ENCODE measurements around the gene CCL19. TPM values are rescaled to one million over a fixed set of nuclear protein-coding genes. Genes with fewer than 3 reads are reported as not detected.

Gene CCL19
- total and polyA plus RNA-seq, 2 of the 8 experiments (the other 6 are each of a cell fraction or from before 2014, with no cell fraction given) = not detected

DNA sequence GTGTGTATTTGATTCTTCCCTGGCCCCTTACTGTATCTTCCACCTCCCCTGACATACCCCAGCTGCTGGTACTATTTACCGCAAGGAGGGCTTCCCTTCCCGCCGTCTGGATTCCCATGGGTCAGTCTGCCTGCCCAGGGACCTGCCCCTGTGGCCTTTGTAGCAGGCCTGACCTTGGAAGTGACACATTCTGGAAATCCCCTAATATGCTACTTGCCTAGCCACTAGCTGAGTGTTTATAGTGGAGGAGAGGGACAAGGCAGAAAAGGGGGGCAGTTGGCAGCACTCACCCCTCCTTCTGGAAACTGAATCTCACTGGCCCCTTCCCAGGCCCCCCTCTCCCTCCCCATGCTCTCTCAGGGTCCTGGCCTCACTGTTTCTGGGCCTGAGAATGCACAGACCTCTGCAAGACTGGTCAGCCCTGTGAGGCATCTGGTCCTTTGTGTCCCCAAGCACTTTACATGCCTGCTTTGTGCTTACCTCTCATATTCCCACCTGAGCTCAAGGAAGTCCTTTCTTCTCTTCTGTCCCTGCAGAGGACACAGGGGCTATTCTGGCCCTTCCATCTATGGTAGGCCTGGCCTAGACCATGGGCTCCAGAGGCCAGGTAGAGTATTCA lies 27.0 kb upstream of the CCL19 start:
- H3K27me3 ChIP-seq (replicated peaks in 1 of 4; ENCODE audit: control insufficient read depth in 3 of 4, extremely low read depth in 1 of 4, insufficient read depth in 3 of 4, low read length in 3 of 4) = peaks cover 0 to 3% (median 0%) of the 10 kb centered on the region in 4 experiments; a peak in 3 of 7 replicates
- no peaks in the 10 kb centered on the region for H4K20me1 ChIP-seq (replicated peaks in 1 of 2; ENCODE audit: control insufficient read depth in 1 of 2, insufficient read depth in 2 of 2, low read length in 2 of 2)
- no peak overlapping the region for H2AFZ ChIP-seq (ENCODE audit: low read length)
- FAIRE-seq = no peak
- H3K27ac ChIP-seq (ENCODE audit: low read depth, low read length) = no peak overlapping the region
- H3K36me3 ChIP-seq (ENCODE audit: control insufficient read depth in 2 of 4, insufficient read depth in 4 of 4, low read length in 3 of 4) = no peaks in the 10 kb centered on the region
- no peak overlapping the region for H3K18ac ChIP-seq (ENCODE audit: extremely low read depth, low read length)
- no peak overlapping the region for H3K4ac ChIP-seq (replicated peaks; ENCODE audit: insufficient read length, low read depth, low read length)
- POLR2A ChIA-PET (ENCODE audit: partially characterized antibody) = no interaction called here
- H4K8ac ChIP-seq (ENCODE audit: extremely low read depth, insufficient read depth, low read length) = no peak overlapping the region
- H3K9me3 ChIP-seq (ENCODE audit: insufficient read depth in 2 of 2, low read depth in 1 of 2, low read length in 1 of 2) = no peaks in the 10 kb centered on the region
- no peak overlapping the region for H2BK20ac ChIP-seq (ENCODE audit: low read length)
- H2AK5ac ChIP-seq (ENCODE audit: low read depth, low read length) = no peak overlapping the region
- no peak overlapping the region for H4K91ac ChIP-seq (replicated peaks; ENCODE audit: insufficient read length, low read length)
- 93% methylated on average over 3 of the region's 3 CpGs; no CpG with 5 or more reads in 1 of the 2 experiments for WGBS, 2 experiments (ENCODE audit: extremely low coverage in 1 of 2, insufficient coverage in 1 of 2, insufficient read length in 1 of 2, insufficient replicate concordance in 2 of 2, low coverage in 1 of 2, low lambda C conversion rate in 2 of 2, missing lambda C conversion rate in 1 of 2)
- H4K5ac ChIP-seq (ENCODE audit: insufficient read length, low read depth, low read length) = no peak overlapping the region
- DNase-seq (ENCODE audit: low read depth in 1 of 2, low spot score in 2 of 2) = no peak
- H3K79me2 ChIP-seq (ENCODE audit: control insufficient read depth in 1 of 2, insufficient read depth in 2 of 2, low read length in 2 of 2) = no peaks in the 10 kb centered on the region
- H3K4me1 ChIP-seq (replicated peaks in 1 of 4; ENCODE audit: control insufficient read depth in 3 of 4, insufficient read depth in 4 of 4, low read length in 3 of 4) = 0 out of 7 replicates have a peak, but pooled peaks cover 0 to 4% (median 0%) of the 10 kb centered on the region in 4 experiments
- no peak overlapping the region for H3K56ac ChIP-seq (replicated peaks; ENCODE audit: insufficient read length, low read depth, low read length)
- H3K79me1 ChIP-seq (ENCODE audit: low read depth, low read length) = no peaks in the 10 kb centered on the region
- CTCF ChIA-PET (ENCODE audit: partially characterized antibody) = interaction anchor here (0.7 to 6.6 kb wide), 3 partner anchors 9 to 150 kb away, joined by 3 to 67 read pairs (median 4); no protein-coding TSS in a partner anchor
- H2BK15ac ChIP-seq (ENCODE audit: low read length) = no peak overlapping the region
- no peak overlapping the region for H2BK12ac ChIP-seq (ENCODE audit: low read depth, low read length)
- H3K23ac ChIP-seq (ENCODE audit: insufficient read length) = no peak overlapping the region
- H2BK5ac ChIP-seq (ENCODE audit: low read depth, low read length) = no peak overlapping the region
- no peak overlapping the region for H3K4me2 ChIP-seq (ENCODE audit: insufficient read depth in 1 of 2, low read depth in 2 of 2, low read length in 2 of 2)
- H2BK120ac ChIP-seq (replicated peaks; ENCODE audit: low read depth, low read length) = no peak overlapping the region
- H3K14ac ChIP-seq (ENCODE audit: insufficient read length) = no peak overlapping the region
- H3K9ac ChIP-seq (replicated peaks in 1 of 4; ENCODE audit: extremely low read depth in 1 of 4, low read depth in 3 of 4, low read length in 3 of 4) = no peak overlapping the region
- H3K4me3 ChIP-seq (ENCODE audit: extremely low read depth in 1 of 4, insufficient read depth in 2 of 4, low read depth in 3 of 4, low read length in 4 of 4) = no peak overlapping the region
- H3K23me2 ChIP-seq (ENCODE audit: low read depth, low read length) = 0 out of 2 replicates have a peak, but pooled peaks cover 2% of the 10 kb centered on the region
- TF ChIP-seq CEBPB (IDR thresholded peaks at IDR 0.05; ENCODE audit: low read depth, low read length) (no peak), ASH2L (IDR thresholded peaks at IDR 0.05; ENCODE audit: low read length) (no peak), JUND (IDR thresholded peaks at IDR 0.05; ENCODE audit: low read length) (no peak), EGR1 (IDR thresholded peaks at IDR 0.05; ENCODE audit: borderline replicate concordance, low read depth, low read length) (no peak), SP2 (IDR thresholded peaks at IDR 0.05; ENCODE audit: low read length) (no peak), MAFK (IDR thresholded peaks at IDR 0.05; ENCODE audit: low read depth, low read length) (no peak), JUN (IDR thresholded peaks at IDR 0.05; ENCODE audit: low read depth, low read length) (no peak), BRCA1 (IDR thresholded peaks at IDR 0.05; ENCODE audit: low read depth, low read length) (no peak), POLR2A (IDR thresholded peaks at IDR 0.05; ENCODE audit: control extremely low read depth in 1 of 2, low read depth in 2 of 2, low read length in 2 of 2) (no peak)
- TF ChIP-seq, protein P1, sequence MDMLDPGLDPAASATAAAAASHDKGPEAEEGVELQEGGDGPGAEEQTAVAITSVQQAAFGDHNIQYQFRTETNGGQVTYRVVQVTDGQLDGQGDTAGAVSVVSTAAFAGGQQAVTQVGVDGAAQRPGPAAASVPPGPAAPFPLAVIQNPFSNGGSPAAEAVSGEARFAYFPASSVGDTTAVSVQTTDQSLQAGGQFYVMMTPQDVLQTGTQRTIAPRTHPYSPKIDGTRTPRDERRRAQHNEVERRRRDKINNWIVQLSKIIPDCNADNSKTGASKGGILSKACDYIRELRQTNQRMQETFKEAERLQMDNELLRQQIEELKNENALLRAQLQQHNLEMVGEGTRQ (IDR thresholded peaks at IDR 0.05; ENCODE audit: low read length) = no peak
- TF ChIP-seq, protein P2, sequence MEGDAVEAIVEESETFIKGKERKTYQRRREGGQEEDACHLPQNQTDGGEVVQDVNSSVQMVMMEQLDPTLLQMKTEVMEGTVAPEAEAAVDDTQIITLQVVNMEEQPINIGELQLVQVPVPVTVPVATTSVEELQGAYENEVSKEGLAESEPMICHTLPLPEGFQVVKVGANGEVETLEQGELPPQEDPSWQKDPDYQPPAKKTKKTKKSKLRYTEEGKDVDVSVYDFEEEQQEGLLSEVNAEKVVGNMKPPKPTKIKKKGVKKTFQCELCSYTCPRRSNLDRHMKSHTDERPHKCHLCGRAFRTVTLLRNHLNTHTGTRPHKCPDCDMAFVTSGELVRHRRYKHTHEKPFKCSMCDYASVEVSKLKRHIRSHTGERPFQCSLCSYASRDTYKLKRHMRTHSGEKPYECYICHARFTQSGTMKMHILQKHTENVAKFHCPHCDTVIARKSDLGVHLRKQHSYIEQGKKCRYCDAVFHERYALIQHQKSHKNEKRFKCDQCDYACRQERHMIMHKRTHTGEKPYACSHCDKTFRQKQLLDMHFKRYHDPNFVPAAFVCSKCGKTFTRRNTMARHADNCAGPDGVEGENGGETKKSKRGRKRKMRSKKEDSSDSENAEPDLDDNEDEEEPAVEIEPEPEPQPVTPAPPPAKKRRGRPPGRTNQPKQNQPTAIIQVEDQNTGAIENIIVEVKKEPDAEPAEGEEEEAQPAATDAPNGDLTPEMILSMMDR (IDR thresholded peaks at IDR 0.05; ENCODE audit: control extremely low read depth in 1 of 3, insufficient read depth in 1 of 3, low read depth in 1 of 3, low read length in 3 of 3) = no peak
